Astrocyte of the cerebellum (primary cell): ENCODE measurements around the gene MRTFB.

Source experiments
- DNase-seq: peaks from one replicate; pipeline ENCODE4 v3.0.0-alpha.2; 2011; ENCODE audit warnings: low read depth
- H3K4me3 ChIP-seq: 2 replicates; pipeline ENCODE4 v1.5.1; 2011; ENCODE audit warnings: mild to moderate bottlenecking, low read depth, low read length, moderate library complexity
- CTCF ChIP-seq: IDR thresholded peaks from 2 replicates; pipeline ENCODE4 v1.5.1; 2012; ENCODE audit warnings: low read length, low read depth, moderate library complexity, mild to moderate bottlenecking; ENCODE audit errors: missing control alignments
- in situ Hi-C: cut with HindIII; loops from 2 replicates; pipeline ENCODE4 v1.10.0; 2017; ENCODE audit warnings: low sequenced_read_pairs

The MRTFB gene

DNA sequence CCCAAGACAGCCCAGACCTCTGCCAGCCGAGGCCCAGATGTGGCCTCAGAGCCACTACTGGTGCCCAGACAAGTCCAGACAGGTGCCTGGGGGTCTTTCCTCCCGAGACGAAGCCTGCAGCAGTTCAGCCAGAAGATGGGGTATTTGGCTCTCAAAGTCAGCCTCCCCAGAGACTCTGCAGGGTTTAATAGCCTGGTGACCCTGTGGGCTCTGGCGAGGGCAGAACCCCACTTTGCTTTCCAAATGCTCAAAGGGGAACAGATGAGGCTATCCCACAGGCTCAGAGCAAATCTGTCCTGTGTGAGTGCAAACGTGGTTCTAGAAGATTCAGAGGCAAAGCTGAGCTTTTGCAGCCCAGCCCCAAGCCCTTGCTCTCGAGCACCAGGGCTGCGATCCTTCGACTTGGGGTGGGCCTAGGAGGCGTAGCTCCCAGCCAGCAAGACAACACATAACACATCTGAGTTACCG, 236.0 kb downstream of the MRTFB start:
- DNase-seq = no peak
- no peak for TF ChIP-seq CTCF
- no peak overlapping the region for H3K4me3 ChIP-seq
- in situ Hi-C loops = no loop called here

DNA sequence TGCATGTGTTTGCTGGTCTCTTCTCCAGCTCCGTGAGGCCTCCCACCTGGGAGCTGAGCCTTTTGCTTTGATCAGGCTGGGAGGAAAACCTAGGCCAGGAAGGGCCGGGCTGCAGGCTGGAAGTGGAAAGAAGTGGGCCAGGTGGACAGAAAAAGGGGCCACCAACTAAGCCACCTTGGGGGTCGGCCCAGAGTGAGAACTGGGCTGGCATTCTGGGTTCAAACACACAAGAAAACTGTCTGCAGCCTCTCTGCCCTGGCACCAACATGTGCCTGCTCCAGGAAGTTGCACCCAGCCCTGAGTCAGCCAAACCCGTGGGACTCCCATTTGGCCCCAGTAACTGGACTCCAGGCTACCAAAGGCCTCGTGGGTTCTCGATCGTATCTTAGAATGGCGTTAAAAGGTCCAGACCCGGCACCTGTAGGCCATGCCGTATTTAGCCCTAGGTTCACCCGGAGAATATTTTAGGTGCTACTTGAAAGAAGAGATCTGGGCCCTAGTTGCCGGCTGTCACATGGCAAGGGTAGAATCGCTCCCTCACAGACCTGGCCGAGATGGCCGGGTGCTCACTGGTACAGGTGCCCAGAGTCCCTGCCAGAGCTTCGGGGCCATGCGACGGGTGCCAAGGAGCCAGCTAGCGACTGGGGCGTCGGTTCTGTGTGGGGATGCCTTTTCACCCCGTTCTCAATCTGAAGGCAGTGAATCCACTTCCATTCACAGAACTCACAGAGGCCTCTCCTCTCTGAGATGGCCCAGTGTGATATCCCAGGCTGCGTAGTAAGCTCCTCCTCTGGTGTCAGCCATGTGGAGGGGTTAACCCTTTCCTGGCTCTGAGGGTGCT, 236.6 kb downstream of the MRTFB start:
- DNase-seq = no peak
- no peak for TF ChIP-seq CTCF
- in situ Hi-C loops = no loop called here
- no peak overlapping the region for H3K4me3 ChIP-seq

DNA sequence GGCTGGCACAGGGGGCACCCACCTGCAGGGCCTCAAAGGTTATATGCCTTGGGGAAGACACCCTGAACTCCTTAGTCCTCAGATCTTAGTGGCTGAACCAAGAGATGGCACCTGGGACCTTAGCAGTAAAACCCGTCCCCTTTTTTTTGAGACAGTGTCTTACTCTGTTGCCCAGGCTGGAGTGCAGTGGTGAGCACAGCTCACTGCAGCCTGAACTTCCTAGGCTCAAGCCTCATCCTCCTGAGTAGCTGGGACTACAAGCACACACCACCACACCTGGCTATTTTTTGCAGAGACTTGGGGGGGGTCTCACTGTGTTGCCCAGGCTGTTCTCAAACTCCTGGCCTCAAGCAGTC, 237.2 kb downstream of the MRTFB start:
- no peak for TF ChIP-seq CTCF
- in situ Hi-C loops = no loop called here
- DNase-seq = no peak
- no peak overlapping the region for H3K4me3 ChIP-seq

DNA sequence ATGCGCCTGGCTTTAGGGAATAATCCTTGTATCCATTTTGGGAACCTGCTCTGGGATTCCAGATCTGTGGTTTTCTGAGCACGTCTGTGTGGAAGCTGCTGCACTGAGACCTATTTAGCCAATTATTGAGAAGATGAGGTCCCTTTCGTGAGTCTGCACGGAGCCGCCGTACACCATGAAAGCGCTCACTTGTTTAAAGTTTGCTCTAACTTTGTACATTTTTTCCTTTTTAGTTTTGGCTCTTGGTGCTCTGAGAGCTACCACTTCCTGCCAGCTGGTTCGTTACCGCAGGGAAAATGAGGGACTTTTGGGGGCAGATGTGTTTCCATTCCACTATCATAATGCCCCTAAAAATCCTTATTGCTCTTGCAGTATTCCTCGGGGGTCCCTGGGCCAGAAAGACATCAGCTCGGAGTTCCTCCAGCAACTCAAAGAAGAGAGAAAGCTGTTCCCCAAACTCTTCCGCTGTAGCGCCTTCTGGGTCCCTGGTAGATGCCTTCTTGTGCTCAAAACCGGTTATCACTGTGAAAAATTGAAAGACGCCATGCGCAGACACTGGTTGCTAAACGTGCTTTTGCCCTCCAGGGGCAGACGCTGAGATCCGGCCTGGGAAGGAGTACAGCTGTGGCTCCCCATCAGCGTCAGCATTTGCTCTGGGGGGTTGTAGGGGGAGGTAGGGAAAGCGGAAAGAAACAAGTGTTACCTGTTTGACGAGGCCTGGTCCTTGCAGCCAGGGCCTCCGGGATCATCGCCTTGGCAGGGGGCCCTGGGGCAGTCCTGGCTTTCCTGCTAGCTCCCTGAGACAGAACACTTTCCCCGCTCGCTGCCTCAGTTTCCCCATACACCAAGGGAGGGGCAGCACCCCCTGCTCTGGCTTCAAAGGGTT, 238.1 kb downstream of the MRTFB start:
- no peak overlapping the region for H3K4me3 ChIP-seq
- TF ChIP-seq CTCF = no peak
- in situ Hi-C loops = no loop called here
- DNase-seq = no peak

- H3K4me3 ChIP-seq = no peak overlapping the region
- no peak for TF ChIP-seq CTCF
- in situ Hi-C loops = no loop called here
- DNase-seq = no peak
Observed at GRCh38 chr16:14309906-14310305, 238.8 kb downstream of the MRTFB start.

GRCh38 chr16:14310519-14310991, 239.4 kb downstream of the MRTFB start:
- in situ Hi-C loops = no loop called here

More at GRCh38 chr16:14310519-14310991, 239.4 kb downstream of the MRTFB start:
- TF ChIP-seq CTCF = peak; percentile 23
- H3K4me3 ChIP-seq = no peak overlapping the region
- no peak for DNase-seq
